ENCODE data around the gene GLRA3. TPM values are rescaled to one million over a fixed set of nuclear protein-coding genes. Genes with fewer than 3 reads are reported as not detected.
"Not testable (repeated sequence)": the region's sequence is repeated elsewhere in the genome, so short reads cannot be mapped to it uniquely, and the experiment has no call there.

Gene GLRA3
- total RNA-seq, 4 donors from 2014 or later = 0.04 TPM; not detected in 3

DNA sequence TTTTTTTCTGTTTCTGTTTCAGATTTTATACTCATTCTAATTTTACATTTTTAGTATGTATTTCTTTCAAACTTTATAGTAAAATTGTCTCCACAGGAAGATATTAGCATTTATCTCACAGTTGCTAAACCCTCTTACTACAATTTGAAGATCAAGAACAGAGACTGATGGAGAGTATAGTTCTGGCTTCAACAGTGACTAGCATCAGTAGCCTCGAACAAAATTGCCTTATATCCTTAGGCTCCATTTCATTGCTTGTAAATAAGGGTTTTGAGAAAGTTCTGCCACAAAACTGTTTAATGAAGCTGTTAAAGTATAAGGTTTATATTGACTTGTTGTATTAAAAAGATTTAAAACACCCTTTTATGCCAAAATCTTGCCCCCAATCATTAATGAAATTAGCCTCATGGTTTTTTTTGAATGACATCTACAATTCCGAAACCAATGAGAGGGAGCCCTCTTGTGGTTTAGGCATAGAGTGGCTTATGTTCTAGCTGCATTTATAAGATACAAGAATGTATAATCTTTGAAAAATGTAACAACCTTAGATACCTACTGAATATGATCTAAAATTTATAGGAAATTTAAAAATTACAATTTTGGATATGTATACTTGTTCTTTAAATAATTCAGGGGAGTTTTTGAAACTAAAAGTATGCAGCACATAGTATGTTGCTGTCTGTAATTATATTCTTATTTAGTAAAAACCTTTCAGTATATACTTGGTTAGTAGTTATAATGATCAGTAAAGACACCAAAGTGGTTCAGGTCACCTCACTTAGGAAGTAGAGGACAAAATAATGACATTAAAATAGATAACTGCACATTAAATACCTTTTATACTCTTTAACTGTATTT is 196.9 kb downstream of the GLRA3 start:
- intact Hi-C loops (cut with DNase I; ENCODE audit: low total_unique reads) = loop anchor here (10.0 kb wide), 1 partner anchor 267 kb away; no protein-coding TSS in a partner anchor
- TF ChIP-seq, protein P1, sequence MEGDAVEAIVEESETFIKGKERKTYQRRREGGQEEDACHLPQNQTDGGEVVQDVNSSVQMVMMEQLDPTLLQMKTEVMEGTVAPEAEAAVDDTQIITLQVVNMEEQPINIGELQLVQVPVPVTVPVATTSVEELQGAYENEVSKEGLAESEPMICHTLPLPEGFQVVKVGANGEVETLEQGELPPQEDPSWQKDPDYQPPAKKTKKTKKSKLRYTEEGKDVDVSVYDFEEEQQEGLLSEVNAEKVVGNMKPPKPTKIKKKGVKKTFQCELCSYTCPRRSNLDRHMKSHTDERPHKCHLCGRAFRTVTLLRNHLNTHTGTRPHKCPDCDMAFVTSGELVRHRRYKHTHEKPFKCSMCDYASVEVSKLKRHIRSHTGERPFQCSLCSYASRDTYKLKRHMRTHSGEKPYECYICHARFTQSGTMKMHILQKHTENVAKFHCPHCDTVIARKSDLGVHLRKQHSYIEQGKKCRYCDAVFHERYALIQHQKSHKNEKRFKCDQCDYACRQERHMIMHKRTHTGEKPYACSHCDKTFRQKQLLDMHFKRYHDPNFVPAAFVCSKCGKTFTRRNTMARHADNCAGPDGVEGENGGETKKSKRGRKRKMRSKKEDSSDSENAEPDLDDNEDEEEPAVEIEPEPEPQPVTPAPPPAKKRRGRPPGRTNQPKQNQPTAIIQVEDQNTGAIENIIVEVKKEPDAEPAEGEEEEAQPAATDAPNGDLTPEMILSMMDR (IDR thresholded peaks at IDR 0.05) = peak in 1 of 3 donors; percentile 31
- no peak for TF ChIP-seq POLR2A (IDR thresholded peaks at IDR 0.05)
- 27 to 30% methylated on average over 2 of the region's 2 CpGs for WGBS, 2 donors

DNA sequence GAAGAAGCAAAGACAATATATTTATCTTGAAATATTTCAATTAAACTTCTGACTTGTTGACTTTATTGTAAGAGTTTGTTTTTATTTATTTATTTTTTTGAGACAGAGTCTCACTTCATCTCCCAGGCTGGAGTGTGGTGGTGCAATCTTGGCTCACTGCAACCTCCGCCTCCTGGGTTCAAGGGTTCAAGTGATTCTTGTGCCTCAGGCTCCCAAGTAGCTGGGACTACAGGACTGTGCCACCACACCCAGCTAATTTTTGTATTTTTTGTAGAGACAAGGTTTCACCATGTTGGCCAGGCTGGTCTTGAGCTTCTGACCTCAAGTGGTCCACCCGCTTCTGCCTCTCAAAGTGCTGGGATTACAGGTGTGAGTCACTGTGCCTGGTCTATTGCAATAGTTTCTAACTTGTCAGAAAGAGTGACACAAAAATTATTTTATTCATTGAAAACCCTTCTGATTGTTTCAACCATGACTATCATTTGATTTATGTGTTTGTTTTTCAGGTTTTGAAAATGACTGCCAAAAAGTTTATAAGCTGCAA is 199.1 kb downstream of the GLRA3 start:
- intact Hi-C loops (cut with DNase I; ENCODE audit: low total_unique reads) = loop anchor here (5.0 to 10.0 kb wide), 2 partner anchors 265 to 408 kb away; no protein-coding TSS in a partner anchor
- 88 to 94% methylated on average over 2 of the region's 2 CpGs for WGBS, 2 donors
- not testable (repeated sequence) for DNase-seq (ENCODE audit: low spot score in 2 of 2); H3K4me3 ChIP-seq (ENCODE audit: low read depth, poor library complexity, severe bottlenecking)

More for the DNA sequence above, 196.9 kb downstream of the GLRA3 start:
- no peak for DNase-seq (ENCODE audit: low spot score in 2 of 2)
- H3K4me3 ChIP-seq (ENCODE audit: low read depth, poor library complexity, severe bottlenecking) = no peak overlapping the region

DNA sequence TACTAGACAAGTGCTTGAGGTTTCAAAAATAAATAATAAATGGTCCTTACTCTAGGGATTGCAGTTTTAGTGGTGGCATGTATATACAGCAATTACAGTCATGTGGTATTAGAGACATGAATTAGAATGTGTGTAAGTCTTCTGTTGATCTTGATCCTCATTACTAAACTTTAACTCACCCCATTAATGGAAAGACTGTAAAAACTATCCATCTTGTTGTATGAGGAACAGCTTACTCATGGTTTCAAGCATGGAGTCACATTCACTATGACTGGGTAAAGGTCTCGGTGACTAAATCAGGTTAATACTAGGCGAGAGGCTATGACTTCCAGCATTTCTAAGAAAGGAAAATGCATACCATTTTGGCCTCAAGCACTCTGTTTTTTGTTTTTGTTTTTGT is 199.8 kb downstream of the GLRA3 start:
- DNase-seq (ENCODE audit: low spot score in 2 of 2) = no peak
- 89 to 90% methylated on average over 2 of the region's 2 CpGs for WGBS, 2 donors
- intact Hi-C loops (cut with DNase I; ENCODE audit: low total_unique reads) = loop anchor here (5.0 kb wide), 1 partner anchor 407 kb away; no protein-coding TSS in a partner anchor
- TF ChIP-seq, protein P1 (IDR thresholded peaks at IDR 0.05) = no peak
- no peak for TF ChIP-seq POLR2A (IDR thresholded peaks at IDR 0.05)
- no peak overlapping the region for H3K4me3 ChIP-seq (ENCODE audit: low read depth, poor library complexity, severe bottlenecking)

DNA sequence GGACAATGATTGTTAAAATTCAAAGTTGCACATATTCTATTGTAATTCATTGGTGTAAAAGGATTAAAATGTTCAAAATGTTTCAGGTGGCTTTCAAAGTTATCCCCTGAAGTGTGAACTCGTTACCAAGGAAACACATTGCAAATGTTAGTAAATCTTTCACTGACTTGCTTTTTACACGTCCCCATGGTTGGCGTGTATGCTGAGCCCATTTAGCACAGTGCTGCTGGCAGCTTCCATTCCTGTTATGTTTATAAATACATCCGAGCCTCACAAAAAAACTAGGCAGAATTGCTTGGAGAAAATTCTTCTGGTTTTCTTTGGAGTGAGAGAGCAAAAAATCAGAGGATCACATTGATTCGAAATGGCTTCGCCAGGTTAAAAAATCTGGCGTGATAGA is 200.9 kb downstream of the GLRA3 start:
- TF ChIP-seq, protein P1 (IDR thresholded peaks at IDR 0.05) = no peak
- no peak for TF ChIP-seq POLR2A (IDR thresholded peaks at IDR 0.05)
- intact Hi-C loops (cut with DNase I; ENCODE audit: low total_unique reads) = loop anchor here (5.0 kb wide), 1 partner anchor 406 kb away; no protein-coding TSS in a partner anchor
- no peak overlapping the region for H3K4me3 ChIP-seq (ENCODE audit: low read depth, poor library complexity, severe bottlenecking)
- DNase-seq (ENCODE audit: low spot score in 2 of 2) = no peak
- WGBS, 2 donors = 61 to 63% methylated on average over 7 of the region's 7 CpGs

DNA sequence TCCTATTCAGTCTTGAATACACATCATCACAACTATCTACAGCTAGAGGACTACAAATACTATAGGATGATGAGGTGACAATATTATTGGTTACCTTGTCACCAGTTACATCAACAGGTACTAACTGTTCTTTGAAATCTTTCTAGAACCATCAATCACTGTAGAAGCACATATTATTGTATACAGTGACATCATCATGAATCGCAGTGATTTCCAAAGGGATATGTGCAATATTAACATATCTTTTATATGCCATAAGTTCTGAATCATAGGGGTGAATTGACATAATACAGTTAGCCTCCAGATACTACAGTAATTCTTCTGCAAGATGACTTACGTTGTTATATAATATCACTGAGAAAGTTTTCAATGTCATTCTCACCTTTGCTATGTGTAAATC is 201.6 kb downstream of the GLRA3 start:
- intact Hi-C loops (cut with DNase I; ENCODE audit: low total_unique reads) = loop anchor here (5.0 kb wide), 1 partner anchor 405 kb away; no protein-coding TSS in a partner anchor
- no peak overlapping the region for H3K4me3 ChIP-seq (ENCODE audit: low read depth, poor library complexity, severe bottlenecking)
- WGBS, 2 donors = 82 to 97% methylated on average over 2 of the region's 2 CpGs
- no peak for DNase-seq (ENCODE audit: low spot score in 2 of 2)
- no peak for TF ChIP-seq POLR2A (IDR thresholded peaks at IDR 0.05)
- TF ChIP-seq, protein P1 (IDR thresholded peaks at IDR 0.05) = no peak

DNA sequence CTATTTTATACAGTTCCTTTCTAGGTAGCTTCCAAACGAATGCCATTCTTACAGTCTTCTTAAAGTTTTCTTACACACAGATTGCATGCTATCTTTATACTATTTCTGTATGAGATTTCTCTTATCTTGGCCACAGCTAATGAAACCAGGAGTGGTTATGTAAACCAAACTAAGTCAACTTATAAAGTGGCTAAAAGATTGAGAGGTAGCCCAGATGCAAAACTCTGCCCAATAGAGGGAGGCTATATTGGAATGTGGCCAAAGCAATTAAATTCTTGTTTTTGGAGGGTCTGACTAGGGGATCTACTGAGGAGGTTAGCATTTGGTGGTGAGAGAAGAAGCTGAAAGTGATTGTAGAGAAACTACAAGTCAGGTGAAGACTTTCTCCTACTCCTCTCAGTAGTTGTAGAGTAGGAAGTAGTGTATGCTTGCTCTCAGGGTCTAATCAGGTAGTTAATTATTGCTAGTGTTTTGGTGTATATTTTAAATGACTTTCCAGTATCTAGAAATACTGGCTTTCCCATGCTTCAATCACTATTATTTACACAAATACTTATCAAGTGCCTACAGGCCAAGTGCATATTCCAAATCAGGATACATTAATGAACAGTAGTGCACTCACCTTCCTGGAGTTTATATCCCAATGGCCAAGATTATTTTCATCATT is 202.6 kb downstream of the GLRA3 start:
- H3K4me3 ChIP-seq (ENCODE audit: low read depth, poor library complexity, severe bottlenecking) = no peak overlapping the region
- WGBS, 2 donors = 82 to 93% methylated on average over 1 of the region's 1 CpG
- TF ChIP-seq POLR2A (IDR thresholded peaks at IDR 0.05) = no peak
- TF ChIP-seq, protein P1 (IDR thresholded peaks at IDR 0.05) = no peak
- intact Hi-C loops (cut with DNase I; ENCODE audit: low total_unique reads) = loop anchor here (5.0 kb wide), 1 partner anchor 404 kb away; no protein-coding TSS in a partner anchor
- DNase-seq (ENCODE audit: low spot score in 2 of 2) = no peak

Measured in lower leg skin (tissue), 4 donors.